Activated CD8-positive, alpha-beta memory T cell treated with anti-CD3 and anti-CD28 coated beads, Interleukin-2, amount 50 U/mL, for 24 hours (primary cell): Measurements from ENCODE around the gene TMEM205.

Experiments used
- DNase-seq: peaks from one replicate; pipeline ENCODE4 v3.0.0-alpha.2; 2020; ENCODE audit errors: extremely low read depth

Gene TMEM205

DNA sequence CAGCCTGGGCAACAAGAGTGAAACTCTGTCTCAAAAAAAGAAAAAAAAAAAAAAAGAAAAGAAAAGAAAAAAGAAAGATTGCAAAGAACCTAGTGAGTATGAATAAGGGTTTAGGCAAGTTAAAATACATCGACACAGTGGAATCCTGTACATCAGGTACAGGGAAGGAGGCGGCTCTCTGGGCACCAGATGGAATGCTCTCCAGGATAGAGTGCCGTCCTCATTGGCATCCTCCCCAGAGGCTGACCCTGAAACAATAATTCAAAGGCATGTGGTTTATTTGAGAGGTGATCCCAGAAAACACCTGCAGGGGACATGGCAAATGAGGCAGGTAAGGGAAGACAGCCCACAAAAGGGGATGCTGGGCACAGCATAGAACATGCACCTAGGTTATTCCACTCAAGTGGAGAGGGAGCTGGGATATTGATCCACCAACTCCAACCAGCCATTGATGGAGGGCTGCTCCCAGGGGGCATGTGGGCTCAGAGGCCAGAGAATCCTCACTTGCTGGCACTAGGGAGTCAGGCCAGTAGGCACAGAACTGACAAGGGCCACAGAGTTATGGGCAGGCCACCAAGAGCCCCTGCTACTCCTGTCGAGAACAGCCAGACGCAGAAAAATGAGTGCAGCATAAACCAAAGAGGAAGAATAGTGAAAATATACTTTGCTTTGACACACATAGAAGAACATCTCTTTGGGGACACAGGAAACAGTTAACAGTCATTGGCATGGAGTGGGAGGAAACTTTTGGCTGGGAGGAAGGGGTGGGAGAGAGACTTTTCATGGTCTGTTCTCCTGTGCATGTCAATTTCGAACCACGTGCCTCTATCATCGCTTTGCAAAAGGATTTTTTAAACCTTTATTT lies 45.9 kb downstream of the TMEM205 start:
- no peak for DNase-seq

DNA sequence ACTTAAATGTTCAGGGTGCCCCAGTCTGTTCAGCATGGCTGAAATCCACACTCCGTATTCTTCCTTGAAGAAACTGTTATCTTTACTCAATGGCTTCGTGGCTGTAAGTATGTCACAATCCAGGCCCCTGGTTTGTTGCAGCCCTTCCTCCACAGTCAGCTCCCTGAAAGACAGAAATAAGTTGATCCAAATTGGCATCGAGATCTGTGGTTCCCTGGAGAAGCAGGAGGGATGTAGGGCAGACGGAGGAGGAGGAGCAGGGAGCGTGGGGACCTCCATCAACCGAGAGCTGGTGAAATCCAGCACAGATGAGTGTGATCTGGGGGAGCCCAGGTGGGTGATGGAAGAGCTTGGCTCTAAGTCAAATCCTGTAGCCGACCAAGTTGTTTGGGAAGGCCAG lies 49.8 kb downstream of the TMEM205 start:
- DNase-seq: no peak

DNA sequence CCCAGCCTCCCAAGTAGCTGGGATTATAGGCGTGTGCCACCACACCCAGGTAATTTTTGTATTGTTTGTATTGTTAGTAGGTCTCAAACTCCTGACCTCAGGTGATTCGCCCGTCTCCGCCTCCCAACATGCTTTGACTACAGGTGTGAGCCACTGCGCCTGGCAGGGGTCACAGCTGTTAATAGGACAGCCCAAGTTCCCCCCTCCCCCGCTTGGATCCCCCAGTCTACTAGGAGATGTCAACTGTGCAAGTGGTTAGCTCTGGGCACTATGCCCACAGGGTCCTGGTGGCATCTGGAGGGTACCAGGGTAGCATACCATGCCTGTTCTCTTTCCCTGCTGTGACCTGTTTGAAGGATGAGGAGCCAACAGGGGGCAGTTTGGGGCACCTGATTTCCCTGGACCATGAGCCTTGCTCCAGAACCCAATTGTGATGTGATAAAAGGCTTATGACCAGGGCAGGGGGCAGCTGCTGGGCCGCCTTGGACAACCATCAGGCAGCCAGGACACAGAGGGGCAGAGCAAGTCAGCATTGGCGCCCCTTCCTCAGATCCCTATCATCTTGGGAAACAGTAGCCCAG lies 50.3 kb downstream of the TMEM205 start, which contains the start of gene TSPAN16:
TSPAN16 (plus strand) TSS at position 496 of the 581 bp plus-strand sequence. CDS start 138 bp downstream, outside the sequence.
- DNase-seq: no peak

DNA sequence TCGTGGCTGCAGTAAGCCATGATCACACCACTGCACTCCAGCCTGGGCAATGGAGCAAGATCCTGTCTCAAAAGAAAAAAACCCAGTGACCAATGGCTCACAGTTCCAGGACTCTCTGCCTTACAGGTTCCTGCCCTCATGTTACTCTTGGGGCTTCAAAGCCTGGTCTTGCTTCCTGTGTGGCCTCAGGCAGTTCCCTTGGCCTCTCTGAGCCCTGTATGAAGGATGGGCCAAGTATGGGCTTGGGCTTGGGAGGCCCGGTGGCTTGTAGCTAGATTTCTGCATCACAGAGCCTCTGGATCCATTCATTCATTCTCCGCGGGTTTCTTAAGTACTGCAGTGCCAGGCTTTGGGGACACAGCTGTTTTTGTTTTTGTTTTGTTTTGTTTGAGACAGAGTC lies 50.9 kb downstream of the TMEM205 start:
- no peak for DNase-seq

DNA sequence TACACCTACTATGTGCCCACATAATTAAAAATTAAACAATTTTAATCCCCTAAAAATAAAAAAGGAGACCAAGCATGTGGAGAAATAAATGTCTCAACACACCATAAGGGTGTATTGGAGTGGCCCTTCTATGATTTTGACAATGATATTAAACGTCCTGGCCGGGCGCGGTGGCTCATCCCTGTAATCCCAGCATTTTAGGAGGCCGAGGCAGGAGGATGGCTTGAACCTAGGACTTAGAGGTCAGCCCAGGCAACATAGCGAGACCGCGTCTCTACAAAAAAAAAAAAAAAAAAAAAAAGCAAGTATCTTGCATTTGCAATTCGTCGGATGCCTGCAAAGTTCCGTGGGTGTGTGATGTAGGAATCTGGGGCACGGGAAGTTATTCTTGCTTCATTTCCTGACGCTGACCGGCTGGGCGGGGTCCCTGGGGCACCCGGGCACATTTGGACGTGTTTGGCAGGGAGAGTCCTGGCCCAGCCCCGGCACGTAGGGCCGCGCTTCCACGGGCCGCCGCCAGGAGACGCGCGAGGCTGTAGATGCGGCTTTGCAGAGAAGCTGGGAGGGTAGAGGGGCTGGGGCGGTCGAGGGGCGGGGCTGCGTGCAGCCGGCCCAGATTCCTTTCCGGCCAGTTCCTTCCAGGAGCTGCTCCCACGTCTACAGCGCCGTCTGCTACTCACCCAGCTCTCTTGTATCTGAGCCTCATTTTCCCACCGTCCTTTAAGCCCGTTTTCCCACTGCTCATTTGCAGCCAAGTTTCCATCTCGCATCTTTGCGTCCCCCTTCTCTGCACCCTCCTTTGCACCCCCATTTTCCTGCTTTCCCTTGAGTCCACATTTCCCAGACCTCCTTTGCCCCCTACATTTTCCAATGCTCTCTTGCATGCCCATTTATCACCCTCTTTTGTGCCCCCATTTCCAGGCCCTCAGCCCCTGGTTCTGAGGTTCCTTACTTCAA lies 52.4 kb downstream of the TMEM205 start:
- DNase-seq: peak; percentile 57
